Activated CD4-positive, alpha-beta T cell treated with anti-CD3 and anti-CD28 coated beads for 36 hours (primary cell): ENCODE results near the gene ARHGEF37. TPM values are rescaled to one million over a fixed set of nuclear protein-coding genes. Genes with fewer than 3 reads are reported as not detected.

Experiments
- ATAC-seq: fragments of 200-7000 bp; cut with Tn5 transposase; one replicate; pipeline ENCODE4 v1.10.0; 2021; ENCODE audit warnings: mild to moderate bottlenecking, moderate library complexity
- CTCF ChIA-PET: fragments of 350-600 bp; sonication (Branson Sonifier 250); formaldehyde crosslinking; loops from one replicate; lab custom pipeline; 2021; ENCODE audit warnings: antibody characterized with exemption; lab: Charles Lee
- POLR2A ChIA-PET: fragments of 350-600 bp; sonication (Branson Sonifier 250); formaldehyde crosslinking; loops from one replicate; lab custom pipeline; 2021; ENCODE audit warnings: antibody characterized with exemption, inconsistent platforms; lab: Charles Lee
- DNase-seq: peaks from one replicate; pipeline ENCODE4 v3.0.0-alpha.2; 2020
- H3K27ac Mint-ChIP-seq: one replicate; pipeline ENCODE4 v1.8.0; 2021; ENCODE audit warnings: mixed read lengths
- H3K27me3 Mint-ChIP-seq: one replicate; pipeline ENCODE4 v1.8.0; 2021; ENCODE audit warnings: mixed read lengths
- H3K36me3 Mint-ChIP-seq: one replicate; pipeline ENCODE4 v1.8.0; 2021; ENCODE audit warnings: low read depth, mixed read lengths
- H3K4me1 Mint-ChIP-seq: one replicate; pipeline ENCODE4 v1.8.0; 2021; ENCODE audit warnings: mixed read lengths
- H3K4me3 Mint-ChIP-seq: one replicate; pipeline ENCODE4 v1.8.0; 2021; ENCODE audit warnings: mild to moderate bottlenecking, moderate library complexity, mixed read lengths
- H3K9me3 Mint-ChIP-seq: one replicate; pipeline ENCODE4 v1.8.0; 2021; ENCODE audit warnings: low read depth, mixed read lengths
- intact Hi-C, 2 experiments: fragments of 100-400 bp; cut with DNase I in 1 of 2; cut with micrococcal nuclease in 1 of 2; formaldehyde crosslinking; loops; one replicate each; pipeline versions ENCODE4 v1.14.2 to v1.15.1; 2022 to 2024; cut with DNase I, micrococcal nuclease
- total RNA-seq, 2 experiments: library from RNA; stranded (reverse); gene quantifications; one replicate each; pipeline ENCODE4 v1.2.3, GENCODE V29; 2021

Gene ARHGEF37
- total RNA-seq, 2 experiments from 2014 or later, result 1.7 to 2.1 TPM

- Mint-ChIP-seq H3K9me3 (no peaks in the 10 kb centered on the region), H3K4me1 (peaks cover 13% of the 10 kb centered on the region), H3K27me3 (no peaks in the 10 kb centered on the region), H3K4me3 (no peak overlapping the region), H3K27ac (no peak overlapping the region), H3K36me3 (no peaks in the 10 kb centered on the region)
- ChIA-PET POLR2A (no interaction called here), CTCF (interaction anchor here (0.6 to 3.9 kb wide), 16 partner anchors 9 to 868 kb away, joined by 3 to 41 read pairs (median 3); no protein-coding TSS in a partner anchor)
- ATAC-seq (peak; percentile 49), DNase-seq (peak; percentile 81)
- intact Hi-C loops, result loop anchor here (1.0 to 2.0 kb wide), 3 partner anchors 191 to 582 kb away; no protein-coding TSS in a partner anchor
Observed at GRCh38 chr5:149636861-149637246, 55.6 kb downstream of the ARHGEF37 start.

DNA sequence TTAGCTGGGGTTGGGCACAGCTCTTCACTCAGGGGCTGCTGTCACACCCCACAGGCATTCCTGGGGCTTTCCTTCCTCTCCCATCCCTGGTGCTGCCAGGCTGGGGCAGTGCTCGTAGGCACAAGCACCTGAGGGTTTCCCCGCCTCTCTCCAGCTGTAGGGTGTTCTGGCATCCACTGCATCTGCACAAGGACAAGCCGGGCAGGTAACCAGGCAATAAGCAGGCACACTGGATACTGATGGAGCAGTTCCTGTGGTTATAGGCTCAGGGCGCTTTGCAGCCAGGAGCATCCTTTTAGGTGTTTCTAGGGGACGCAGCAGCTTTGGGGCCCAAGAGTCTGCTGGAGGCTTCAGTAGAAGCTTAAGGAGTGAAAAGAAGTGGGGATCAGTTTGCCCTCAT lies 56.8 kb downstream of the ARHGEF37 start:
- no peak for ATAC-seq
- CTCF ChIA-PET, result interaction anchor here (0.8 to 3.9 kb wide), 6 partner anchors 14 to 352 kb away, joined by 3 to 41 read pairs (median 3); no protein-coding TSS in a partner anchor

GRCh38 chr5:149638546-149639241 lies 57.4 kb downstream of the ARHGEF37 start:
- intact Hi-C loops, result no loop called here
- CTCF ChIA-PET, result interaction anchor here (0.7 to 3.9 kb wide), 8 partner anchors 15 to 390 kb away, joined by 3 to 41 read pairs (median 4); no protein-coding TSS in a partner anchor
- DNase-seq, result no peak
- no peaks in the 10 kb centered on the region for H3K9me3 Mint-ChIP-seq
- ATAC-seq, result no peak
- no peak overlapping the region for H3K27ac Mint-ChIP-seq
- POLR2A ChIA-PET, result interaction anchor here (0.6 kb wide), 1 partner anchor 218 kb away, joined by 3 read pairs; no protein-coding TSS in a partner anchor
- H3K36me3 Mint-ChIP-seq, result no peaks in the 10 kb centered on the region
- no peak overlapping the region for H3K4me3 Mint-ChIP-seq
- no peaks in the 10 kb centered on the region for H3K27me3 Mint-ChIP-seq
- no peaks in the 10 kb centered on the region for H3K4me1 Mint-ChIP-seq

More for the DNA sequence above, 56.8 kb downstream of the ARHGEF37 start:
- POLR2A ChIA-PET, result no interaction called here
- no peak for DNase-seq
- Mint-ChIP-seq H3K4me3 (no peak overlapping the region), H3K27ac (no peak overlapping the region), H3K27me3 (no peaks in the 10 kb centered on the region), H3K36me3 (no peaks in the 10 kb centered on the region), H3K4me1 (peaks cover 4% of the 10 kb centered on the region), H3K9me3 (no peaks in the 10 kb centered on the region)
- intact Hi-C loops, result no loop called here

GRCh38 chr5:149639737-149640136 lies 58.4 kb downstream of the ARHGEF37 start:
- no peaks in the 10 kb centered on the region for H3K4me1 Mint-ChIP-seq
- DNase-seq (no peak), ATAC-seq (no peak)
- no peaks in the 10 kb centered on the region for H3K9me3 Mint-ChIP-seq
- CTCF ChIA-PET, result interaction anchor here (0.5 to 2.7 kb wide), 8 partner anchors 27 to 391 kb away, joined by 3 to 12 read pairs (median 4); no protein-coding TSS in a partner anchor
- POLR2A ChIA-PET, result no interaction called here
- H3K27me3 Mint-ChIP-seq, result no peaks in the 10 kb centered on the region
- H3K27ac Mint-ChIP-seq, result no peak overlapping the region
- no peaks in the 10 kb centered on the region for H3K36me3 Mint-ChIP-seq
- intact Hi-C loops, result no loop called here
- no peak overlapping the region for H3K4me3 Mint-ChIP-seq

GRCh38 chr5:149640350-149640999 lies 59.2 kb downstream of the ARHGEF37 start:
- POLR2A ChIA-PET, result no interaction called here
- H3K9me3 Mint-ChIP-seq, result no peaks in the 10 kb centered on the region
- no peak overlapping the region for H3K4me3 Mint-ChIP-seq
- no peaks in the 10 kb centered on the region for H3K27me3 Mint-ChIP-seq
- CTCF ChIA-PET, result interaction anchor here (0.5 to 2.7 kb wide), 8 partner anchors 21 to 558 kb away, joined by 3 to 12 read pairs (median 4); no protein-coding TSS in a partner anchor
- H3K36me3 Mint-ChIP-seq, result no peaks in the 10 kb centered on the region
- ATAC-seq (no peak), DNase-seq (no peak)
- no peaks in the 10 kb centered on the region for H3K4me1 Mint-ChIP-seq
- H3K27ac Mint-ChIP-seq, result no peak overlapping the region
- intact Hi-C loops, result no loop called here

DNA sequence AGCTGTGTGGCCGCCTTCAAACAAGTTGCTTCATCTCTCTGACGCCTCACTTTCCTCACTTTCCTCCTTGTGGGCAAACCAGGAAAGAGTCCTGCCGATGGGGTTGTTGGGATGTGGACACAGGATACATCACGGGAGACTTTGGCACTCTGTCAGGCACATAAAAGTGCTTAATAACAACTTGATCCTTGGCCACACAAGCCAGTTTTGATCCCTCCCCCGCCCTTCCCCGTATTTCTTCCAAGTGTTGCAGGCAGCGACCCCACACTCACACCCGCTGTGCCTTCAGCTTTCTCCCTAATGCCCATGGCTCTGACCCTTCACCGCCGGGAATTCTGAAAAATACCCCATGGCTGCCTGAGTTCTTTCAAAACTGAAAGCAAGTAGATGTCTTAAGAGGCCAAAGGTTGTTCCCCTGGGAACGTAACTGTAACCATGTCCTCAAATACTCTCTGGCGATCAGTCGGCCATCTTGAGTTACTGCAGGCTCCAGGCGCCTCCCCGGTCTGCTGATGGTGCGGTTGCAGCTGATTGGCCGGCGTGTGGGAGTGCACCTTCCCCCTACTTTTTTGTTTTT lies 59.8 kb downstream of the ARHGEF37 start:
- Mint-ChIP-seq H3K4me3 (no peak overlapping the region), H3K27me3 (no peaks in the 10 kb centered on the region), H3K9me3 (no peaks in the 10 kb centered on the region), H3K27ac (no peak overlapping the region), H3K36me3 (no peaks in the 10 kb centered on the region), H3K4me1 (no peaks in the 10 kb centered on the region)
- CTCF ChIA-PET, result interaction anchor here (1.3 to 2.7 kb wide), 2 partner anchors 187 to 350 kb away, joined by 3 to 12 read pairs; no protein-coding TSS in a partner anchor
- POLR2A ChIA-PET, result no interaction called here
- ATAC-seq, result no peak
- DNase-seq, result no peak
- intact Hi-C loops, result no loop called here

DNA sequence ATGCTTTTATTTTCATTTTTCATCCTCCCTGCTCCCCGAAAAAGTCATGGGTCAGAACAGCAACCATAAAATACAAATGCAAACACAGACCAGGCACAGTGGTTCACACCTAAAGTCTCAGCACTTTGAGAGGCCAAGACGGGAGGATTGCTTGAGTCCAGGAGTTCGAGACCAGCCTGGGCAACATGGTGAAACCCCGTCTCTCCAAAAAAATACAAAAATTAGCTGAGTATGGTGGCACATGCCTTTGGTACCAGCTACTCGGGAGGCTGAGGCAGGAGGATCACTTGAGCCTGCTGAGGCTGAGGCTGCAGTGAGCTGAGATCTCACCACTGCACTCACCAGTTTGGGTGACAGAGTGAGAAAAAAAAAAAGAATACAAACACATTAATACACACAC lies 60.3 kb downstream of the ARHGEF37 start:
- H3K9me3 Mint-ChIP-seq, result no peaks in the 10 kb centered on the region
- peaks cover 3% of the 10 kb centered on the region for H3K4me1 Mint-ChIP-seq
- H3K36me3 Mint-ChIP-seq, result no peaks in the 10 kb centered on the region
- no peak for ATAC-seq
- H3K4me3 Mint-ChIP-seq, result no peak overlapping the region
- POLR2A ChIA-PET, result no interaction called here
- H3K27me3 Mint-ChIP-seq, result no peaks in the 10 kb centered on the region
- H3K27ac Mint-ChIP-seq, result no peak overlapping the region
- CTCF ChIA-PET, result interaction anchor here (1.3 to 2.7 kb wide), 2 partner anchors 187 to 350 kb away, joined by 3 to 12 read pairs; no protein-coding TSS in a partner anchor
- no peak for DNase-seq
- intact Hi-C loops, result no loop called here

GRCh38 chr5:149643781-149644180 lies 62.5 kb downstream of the ARHGEF37 start:
- Mint-ChIP-seq H3K27me3 (no peaks in the 10 kb centered on the region), H3K36me3 (no peaks in the 10 kb centered on the region), H3K4me3 (no peak overlapping the region), H3K9me3 (no peaks in the 10 kb centered on the region), H3K27ac (no peak overlapping the region), H3K4me1 (peaks cover 6% of the 10 kb centered on the region)
- DNase-seq (no peak), ATAC-seq (no peak)
- CTCF ChIA-PET, result interaction anchor here (1.0 to 1.2 kb wide), 2 partner anchors 10 to 92 kb away, joined by 3 to 4 read pairs; partner anchors contain the start of gene CSNK1A1
- intact Hi-C loops, result no loop called here
- POLR2A ChIA-PET, result no interaction called here

DNA sequence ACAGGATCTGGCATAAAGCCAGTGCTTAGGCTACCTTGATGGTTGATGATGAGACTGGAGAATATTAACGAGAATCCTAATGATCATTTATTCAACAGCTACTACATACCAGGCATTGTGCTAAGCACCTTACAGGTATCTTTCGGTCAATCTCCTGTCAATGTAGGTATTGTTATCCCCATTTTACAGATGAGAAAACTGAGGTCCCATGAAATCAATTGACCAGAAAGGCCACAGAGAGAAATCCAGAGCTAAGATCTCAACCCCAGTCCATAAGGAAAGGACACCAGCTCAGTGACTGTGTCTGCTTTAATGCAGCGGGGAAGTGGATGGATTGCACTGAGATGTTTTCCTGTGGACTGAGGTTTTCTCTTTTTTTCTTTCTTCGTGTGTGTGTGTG lies 63.3 kb downstream of the ARHGEF37 start:
- no peak for DNase-seq
- Mint-ChIP-seq H3K36me3 (no peaks in the 10 kb centered on the region), H3K4me1 (peaks cover 6% of the 10 kb centered on the region), H3K4me3 (no peak overlapping the region), H3K27me3 (no peaks in the 10 kb centered on the region), H3K27ac (no peak overlapping the region), H3K9me3 (no peaks in the 10 kb centered on the region)
- intact Hi-C loops, result no loop called here
- CTCF ChIA-PET, result interaction anchor here (1.0 to 2.1 kb wide), 7 partner anchors 9 to 350 kb away, joined by 3 to 13 read pairs (median 4); partner anchors contain the start of gene CSNK1A1
- POLR2A ChIA-PET, result no interaction called here
- no peak for ATAC-seq

DNA sequence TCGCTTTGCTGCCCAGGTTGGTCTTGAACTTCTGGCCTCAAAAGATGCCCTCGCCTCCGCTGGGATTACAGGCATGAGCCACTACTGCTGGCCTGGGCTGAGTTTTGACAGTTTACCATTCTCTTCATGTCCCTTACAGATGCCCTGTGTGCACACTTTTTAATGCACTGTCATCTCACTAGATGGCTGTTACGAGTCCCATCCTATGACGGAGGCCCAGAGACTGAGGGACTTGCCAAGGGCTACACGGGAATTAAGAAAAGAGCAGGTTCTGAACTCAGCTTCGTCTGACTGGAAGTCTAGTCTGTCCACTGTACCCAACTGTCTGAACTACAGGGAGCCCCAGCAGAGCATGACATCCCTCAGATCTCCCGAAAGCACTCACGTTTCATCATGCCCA lies 63.9 kb downstream of the ARHGEF37 start:
- ATAC-seq (no peak), DNase-seq (no peak)
- Mint-ChIP-seq H3K4me1 (peaks cover 6% of the 10 kb centered on the region), H3K27me3 (no peaks in the 10 kb centered on the region), H3K36me3 (no peaks in the 10 kb centered on the region), H3K27ac (no peak overlapping the region), H3K4me3 (no peak overlapping the region), H3K9me3 (no peaks in the 10 kb centered on the region)
- intact Hi-C loops, result no loop called here
- POLR2A ChIA-PET, result no interaction called here
- CTCF ChIA-PET, result interaction anchor here (1.0 to 2.1 kb wide), 6 partner anchors 9 to 349 kb away, joined by 3 to 13 read pairs (median 4); no protein-coding TSS in a partner anchor

GRCh38 chr5:149645725-149646124 lies 64.4 kb downstream of the ARHGEF37 start:
- ATAC-seq (no peak), DNase-seq (no peak)
- H3K36me3 Mint-ChIP-seq, result no peaks in the 10 kb centered on the region
- H3K27ac Mint-ChIP-seq, result no peak overlapping the region
- no peaks in the 10 kb centered on the region for H3K9me3 Mint-ChIP-seq
- no peaks in the 10 kb centered on the region for H3K27me3 Mint-ChIP-seq
- intact Hi-C loops, result no loop called here
- ChIA-PET CTCF (interaction anchor here (1.0 to 2.1 kb wide), 5 partner anchors 10 to 310 kb away, joined by 3 to 13 read pairs (median 3); no protein-coding TSS in a partner anchor), POLR2A (no interaction called here)
- H3K4me1 Mint-ChIP-seq, result peaks cover 6% of the 10 kb centered on the region
- no peak overlapping the region for H3K4me3 Mint-ChIP-seq
